HEK293 (cell line): ENCODE data around the gene COPE.

Source experiments
- CTCF ChIA-PET: fragments of 350-600 bp; formaldehyde crosslinking; extraction: SDS; loops from one replicate; lab custom pipeline; 2021; ENCODE audit warnings: antibody characterized with exemption; lab: Yijun Ruan, JAX
- POLR2A ChIA-PET: fragments of 300-600 bp; formaldehyde crosslinking; extraction: SDS; loops from one replicate; lab custom pipeline; 2020; ENCODE audit warnings: antibody characterized with exemption, inconsistent platforms; lab: Yijun Ruan, JAX
- H3K27ac ChIP-seq: fragments of 200-500 bp; sonication (Bioruptor generic); 2 replicates; pipeline ENCODE4 v1.5.1; 2014; ENCODE audit warnings: low read depth, low read length, control low read depth, inconsistent platforms; ENCODE audit errors: extremely low read depth
- H3K36me3 ChIP-seq, 2 experiments: fragments of 200-500 bp in 1 of 2; sonication (Bioruptor generic) in 1 of 2; 1 replicate in 1 of 2; 2 replicates in 1 of 2; pipeline ENCODE4 v1.5.1; 2014 to 2017; ENCODE audit warnings: inconsistent platforms in 2 of 2, low read length in 2 of 2; ENCODE audit not compliant: control insufficient read depth in 2 of 2, insufficient read depth in 1 of 2
- H3K4me1 ChIP-seq: fragments of 200-500 bp; sonication (Bioruptor generic); 2 replicates; pipeline ENCODE4 v1.5.1; 2014; ENCODE audit warnings: mild to moderate bottlenecking, low read length, inconsistent platforms; ENCODE audit not compliant: control insufficient read depth, insufficient read depth
- H3K4me3 ChIP-seq: 2 replicates; pipeline ENCODE4 v1.5.1; 2011; ENCODE audit warnings: low read depth, mild to moderate bottlenecking, control low read depth, low read length, moderate library complexity
- H3K9me3 ChIP-seq: fragments of 200-500 bp; sonication (Bioruptor generic); 2 replicates; pipeline ENCODE4 v1.5.1; 2014; ENCODE audit warnings: low read depth, low read length, inconsistent platforms; ENCODE audit not compliant: control insufficient read depth, insufficient read depth
- KLF1 ChIP-seq: fragments of 450-650 bp; formaldehyde crosslinking; IDR thresholded peaks from 2 replicates; pipeline ENCODE4 v1.5.1; 2016; ENCODE audit warnings: missing biosample characterization, missing genetic modification characterization
- KLF10 ChIP-seq: fragments of 450-650 bp; IDR thresholded peaks from 2 replicates; pipeline ENCODE4 v1.5.1; 2018; ENCODE audit warnings: missing biosample characterization, mild to moderate bottlenecking, missing genetic modification characterization
- KLF16 ChIP-seq: fragments of 450-650 bp; formaldehyde crosslinking; IDR thresholded peaks from 2 replicates; pipeline ENCODE4 v1.5.1; 2017; ENCODE audit warnings: missing biosample characterization, missing genetic modification characterization
- KLF8 ChIP-seq: fragments of 450-650 bp; formaldehyde crosslinking; IDR thresholded peaks from 2 replicates; pipeline ENCODE4 v1.5.1; 2016; ENCODE audit warnings: missing biosample characterization, missing genetic modification characterization
- KLF9 ChIP-seq: fragments of 450-650 bp; formaldehyde crosslinking; IDR thresholded peaks from 2 replicates; pipeline ENCODE4 v1.5.1; 2016; ENCODE audit warnings: missing biosample characterization, missing genetic modification characterization, low read depth
- RBAK ChIP-seq: fragments of 450-650 bp; formaldehyde crosslinking; IDR thresholded peaks from 2 replicates; pipeline ENCODE4 v1.5.1; 2016; ENCODE audit warnings: missing biosample characterization, missing genetic modification characterization
- SP2 ChIP-seq: fragments of 450-650 bp; formaldehyde crosslinking; IDR thresholded peaks from 2 replicates; pipeline ENCODE4 v1.5.1; 2016; ENCODE audit warnings: missing biosample characterization, missing genetic modification characterization
- SP3 ChIP-seq: fragments of 450-650 bp; formaldehyde crosslinking; IDR thresholded peaks from 2 replicates; pipeline ENCODE4 v1.5.1; 2016; ENCODE audit warnings: missing biosample characterization, missing genetic modification characterization
- YY2 ChIP-seq: fragments of 450-650 bp; formaldehyde crosslinking; IDR thresholded peaks from 2 replicates; pipeline ENCODE4 v1.5.1; 2016; ENCODE audit warnings: missing biosample characterization, missing genetic modification characterization
- ZNF121 ChIP-seq: fragments of 450-650 bp; formaldehyde crosslinking; IDR thresholded peaks from 2 replicates; pipeline ENCODE4 v1.5.1; 2016; ENCODE audit warnings: missing biosample characterization, missing genetic modification characterization
- ZNF184 ChIP-seq: fragments of 450-650 bp; IDR thresholded peaks from 2 replicates; pipeline ENCODE4 v1.5.1; 2018; ENCODE audit warnings: missing biosample characterization, mild to moderate bottlenecking, missing genetic modification characterization
- ZNF335 ChIP-seq: fragments of 450-650 bp; formaldehyde crosslinking; conservative IDR thresholded peaks from 2 replicates; pipeline ENCODE4 v1.5.1; 2016; ENCODE audit warnings: missing biosample characterization, missing genetic modification characterization
- ZNF558 ChIP-seq: fragments of 450-650 bp; formaldehyde crosslinking; IDR thresholded peaks from 2 replicates; pipeline ENCODE4 v1.5.1; 2016; ENCODE audit warnings: missing biosample characterization, missing genetic modification characterization
- ZNF585B ChIP-seq: fragments of 450-650 bp; formaldehyde crosslinking; IDR thresholded peaks from 2 replicates; pipeline ENCODE4 v1.5.1; 2016; ENCODE audit warnings: missing biosample characterization, missing genetic modification characterization
- ZNF600 ChIP-seq: fragments of 450-650 bp; formaldehyde crosslinking; IDR thresholded peaks from 2 replicates; pipeline ENCODE4 v1.5.1; 2016; ENCODE audit warnings: missing biosample characterization, missing genetic modification characterization
- ZNF623 ChIP-seq: fragments of 450-650 bp; formaldehyde crosslinking; IDR thresholded peaks from 2 replicates; pipeline ENCODE4 v1.5.1; 2016; ENCODE audit warnings: missing biosample characterization, missing genetic modification characterization
- ZNF791 ChIP-seq: fragments of 450-650 bp; formaldehyde crosslinking; IDR thresholded peaks from 2 replicates; pipeline ENCODE4 v1.5.1; 2016; ENCODE audit warnings: missing biosample characterization, missing genetic modification characterization
- ZSCAN23 ChIP-seq: fragments of 450-650 bp; formaldehyde crosslinking; IDR thresholded peaks from 2 replicates; pipeline ENCODE4 v1.5.1; 2016; ENCODE audit warnings: missing biosample characterization, missing genetic modification characterization

COPE gene

GRCh38 chr19:18883526-18884304 is 35.5 kb downstream of the COPE start:
- ChIA-PET POLR2A (no interaction called here), CTCF (interaction anchor here (0.7 to 1.1 kb wide), 2 partner anchors 17 to 291 kb away, joined by 3 read pairs; no protein-coding TSS in a partner anchor)

DNA sequence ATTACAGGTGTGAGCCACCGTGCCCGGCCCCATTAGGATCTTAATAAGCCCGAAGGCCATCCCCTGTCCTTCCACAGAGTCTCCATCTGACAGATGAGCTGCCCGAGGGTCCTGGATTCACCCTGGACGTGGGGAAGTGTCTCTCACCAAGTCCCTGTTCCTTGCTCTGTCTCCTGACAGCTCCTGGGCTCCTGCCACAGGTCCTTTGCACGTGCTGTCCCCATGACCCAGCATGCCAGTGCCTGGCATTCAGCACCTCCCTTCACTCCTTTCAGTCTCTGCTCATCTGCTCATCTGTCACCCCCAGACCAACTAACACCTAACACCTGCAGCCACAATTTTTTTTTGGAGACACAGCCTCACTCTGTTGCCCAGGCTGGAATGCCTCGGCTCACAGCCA is 37.7 kb downstream of the COPE start:
- H3K36me3 ChIP-seq: peaks cover 15 to 66% of the 10 kb centered on the region in 2 experiments; a peak in 2 of 3 replicates
- CTCF ChIA-PET: no interaction called here
- H3K27ac ChIP-seq: no peak overlapping the region
- TF ChIP-seq ZNF623 (tag by site-specific recombination) (peak; percentile 96), ZNF184 (tag by site-specific recombination) (no peak)
- H3K4me1 ChIP-seq: no peaks in the 10 kb centered on the region
- no peak overlapping the region for H3K4me3 ChIP-seq
- no peaks in the 10 kb centered on the region for H3K9me3 ChIP-seq
- POLR2A ChIA-PET: interaction anchor here (1.5 kb wide), 1 partner anchor 12 kb away, joined by 4 read pairs; no protein-coding TSS in a partner anchor

More at GRCh38 chr19:18883526-18884304, 35.5 kb downstream of the COPE start:
- Histone ChIP-seq H3K9me3 (no peaks in the 10 kb centered on the region), H3K4me1 (no peaks in the 10 kb centered on the region), H3K36me3 (peaks cover 15 to 52% of the 10 kb centered on the region in 2 experiments; a peak in 2 of 3 replicates), H3K27ac (no peak overlapping the region), H3K4me3 (no peak overlapping the region)
- TF ChIP-seq RBAK: no peak
- TF ChIP-seq YY2 (tag by site-specific recombination): no peak
- no peak for TF ChIP-seq ZSCAN23 (tag by site-specific recombination)
- TF ChIP-seq KLF1 (tag by site-specific recombination): peak; percentile 67
- TF ChIP-seq ZNF585B: no peak

DNA sequence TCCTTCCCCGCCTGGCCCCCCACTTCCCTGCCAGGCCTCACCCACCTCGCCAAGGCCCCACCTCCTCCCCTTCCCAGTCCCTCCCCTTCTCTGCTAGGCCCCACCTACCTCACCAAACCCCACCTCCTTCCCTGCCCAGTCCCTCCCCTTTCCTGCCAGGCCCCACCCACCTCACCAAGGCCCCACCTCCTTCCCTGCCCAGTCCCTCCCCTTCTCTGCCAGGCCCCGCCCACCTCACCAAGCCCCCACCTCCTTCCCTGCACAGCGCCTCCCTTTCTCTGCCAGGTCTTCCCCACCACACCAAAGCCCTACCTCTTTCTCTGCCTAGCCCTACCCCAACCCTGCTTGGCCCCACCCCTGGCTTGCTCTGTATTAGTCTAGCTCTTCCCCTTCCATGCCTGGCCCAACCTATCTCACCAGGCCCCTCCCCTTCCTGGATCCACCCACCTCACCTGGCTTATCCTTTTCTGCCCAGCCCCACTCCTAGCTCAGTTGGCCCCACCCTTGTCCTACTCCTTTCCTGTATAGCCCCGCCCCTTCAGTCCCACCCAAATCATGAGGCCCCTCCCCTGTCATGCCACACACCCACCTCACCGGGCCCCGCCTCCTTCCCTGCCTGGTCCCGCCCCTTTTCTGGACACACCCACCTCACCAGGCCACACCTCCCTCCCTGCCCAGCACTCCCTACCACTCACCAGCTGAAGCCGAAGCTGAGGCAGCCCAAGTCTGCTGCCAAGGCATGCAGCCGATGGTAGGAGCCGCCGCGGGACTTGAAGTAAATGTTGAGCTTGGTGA is 39.4 kb downstream of the COPE start:
- H3K4me3 ChIP-seq: no peak overlapping the region
- no peaks in the 10 kb centered on the region for H3K4me1 ChIP-seq
- peaks cover 20 to 76% of the 10 kb centered on the region in 2 experiments; a peak in 2 of 3 replicates for H3K36me3 ChIP-seq
- TF ChIP-seq ZNF335: no peak
- 0 out of 2 replicates have a peak, but pooled peaks have one; percentile 26 for TF ChIP-seq ZNF600 (tag by site-specific recombination)
- TF ChIP-seq KLF10 (tag by site-specific recombination): peak; percentile 67; the same call in 1 of the 2 replicates
- TF ChIP-seq ZNF121: no peak
- TF ChIP-seq KLF1 (tag by site-specific recombination): peak; percentile 86
- peak; percentile 73 for TF ChIP-seq SP2
- TF ChIP-seq SP3 (tag by site-specific recombination): peak; percentile 65
- TF ChIP-seq KLF9 (tag by site-specific recombination): peak; percentile 98
- 0 out of 2 replicates have a peak, but pooled peaks have one; percentile 44 for TF ChIP-seq KLF16 (tag by site-specific recombination)
- TF ChIP-seq ZNF791: no peak
- peak; percentile 94 for TF ChIP-seq KLF8 (tag by site-specific recombination)
- no peak for TF ChIP-seq ZNF558 (tag by site-specific recombination)
- TF ChIP-seq, all 188 proteins: peak for 8
- Histone ChIP-seq H3K27ac (no peak overlapping the region), H3K9me3 (no peaks in the 10 kb centered on the region)
- CTCF ChIA-PET: interaction anchor here (0.5 to 1.2 kb wide), 4 partner anchors 8 to 432 kb away, joined by 3 to 4 read pairs (median 3); no protein-coding TSS in a partner anchor
- POLR2A ChIA-PET: interaction anchor here (1.0 to 1.5 kb wide), 2 partner anchors 8 to 14 kb away, joined by 4 to 7 read pairs; no protein-coding TSS in a partner anchor
